B cell (primary cell): Measurements from ENCODE around the gene MUS81. TPM values are rescaled to one million over a fixed set of nuclear protein-coding genes. Genes with fewer than 3 reads are reported as not detected.

Experiments
- ATAC-seq: fragments of 200-7000 bp; cut with Tn5 transposase; one replicate; pipeline ENCODE4 v1.10.0; 2021; ENCODE audit warnings: low read depth, mild to moderate bottlenecking, moderate number of reproducible peaks, moderate library complexity
- CTCF ChIA-PET: fragments of 350-600 bp; sonication (Branson Sonifier 250); formaldehyde crosslinking; loops from one replicate; lab custom pipeline; 2021; ENCODE audit warnings: antibody characterized with exemption, inconsistent platforms; lab: Charles Lee
- POLR2A ChIA-PET: fragments of 350-600 bp; sonication (Branson Sonifier 250); formaldehyde crosslinking; loops from one replicate; lab custom pipeline; 2021; ENCODE audit warnings: antibody characterized with exemption; lab: Charles Lee
- DNase-seq: peaks from one replicate; pipeline ENCODE4 v3.0.0; 2013
- H2AFZ ChIP-seq: 2 replicates; pipeline ENCODE4 v1.6.1; 2012; ENCODE audit warnings: mild to moderate bottlenecking, low read depth, low read length; ENCODE audit not compliant: insufficient read depth, poor library complexity, severe bottlenecking
- H3K27ac ChIP-seq, 2 donors: 1 replicate in 1 of 2; 2 replicates in 1 of 2; pipeline ENCODE4 v1.5.1; 2012 to 2013; ENCODE audit warnings: low read length in 2 of 2, mild to moderate bottlenecking in 2 of 2, moderate library complexity in 1 of 2
- H3K27me3 ChIP-seq, 4 experiments: fragments of 200-600 bp in 1 of 4; sonication (generic) in 1 of 4; replicated peaks in 1 of 4; 1 replicate in 2 of 4; 2 replicates in 2 of 4; pipeline versions ENCODE4 v1.6.1 to v1.7.0; 2013 to 2016; ENCODE audit warnings: low read length in 3 of 4, mild to moderate bottlenecking in 2 of 4, mixed read lengths in 1 of 4, moderate library complexity in 1 of 4; ENCODE audit not compliant: insufficient read depth in 4 of 4, control insufficient read depth in 3 of 4; ENCODE audit errors: control extremely low read depth in 1 of 4
- H3K36me3 ChIP-seq, 2 experiments: replicated peaks in 1 of 2; 1 replicate in 1 of 2; 2 replicates in 1 of 2; pipeline versions ENCODE4 v1.6.1 to v1.7.1; 2013; ENCODE audit warnings: low read length in 1 of 2; ENCODE audit not compliant: insufficient read depth in 2 of 2, control insufficient read depth in 1 of 2; ENCODE audit errors: control extremely low read depth in 1 of 2, extremely low read depth in 1 of 2
- H3K4me1 ChIP-seq, 2 donors: fragments of 200-600 bp in 1 of 2; sonication (generic) in 1 of 2; 1 replicate in 1 of 2; 2 replicates in 1 of 2; pipeline versions ENCODE4 v1.5.1 to v1.6.1; 2013 to 2017; ENCODE audit warnings: low read length in 2 of 2; ENCODE audit not compliant: control insufficient read depth in 2 of 2, insufficient read depth in 2 of 2
- H3K4me2 ChIP-seq: replicated peaks from 2 replicates; pipeline ENCODE3; 2012; ENCODE audit warnings: mild to moderate bottlenecking, low read depth, low read length; ENCODE audit not compliant: poor library complexity, severe bottlenecking
- H3K4me3 ChIP-seq, 5 experiments: fragments of 200-600 bp in 1 of 5; sonication (generic) in 1 of 5; 1 replicate in 3 of 5; 2 replicates in 2 of 5; pipeline versions ENCODE4 v1.5.1 to v1.7.0; 2011 to 2016; ENCODE audit warnings: low read length in 4 of 5, mild to moderate bottlenecking in 4 of 5, low read depth in 2 of 5, control low read depth in 1 of 5, moderate library complexity in 1 of 5; ENCODE audit not compliant: insufficient read depth in 1 of 5; ENCODE audit errors: control extremely low read depth in 1 of 5, extremely low read depth in 1 of 5
- H3K79me2 ChIP-seq: fragments of 200-600 bp; sonication (generic); one replicate; pipeline ENCODE4 v1.6.0; 2016; ENCODE audit warnings: low read length; ENCODE audit not compliant: control insufficient read depth, insufficient read depth
- H3K9ac ChIP-seq: fragments of 200-600 bp; sonication (generic); 2 replicates; pipeline ENCODE4 v1.6.1; 2017; ENCODE audit warnings: mild to moderate bottlenecking, low read length, moderate library complexity
- H3K9me3 ChIP-seq, 3 donors: one replicate each; pipeline versions ENCODE4 v1.6.1 to v1.7.1; 2013; ENCODE audit warnings: low read length in 2 of 3; ENCODE audit not compliant: control insufficient read depth in 2 of 3, insufficient read depth in 1 of 3; ENCODE audit errors: control extremely low read depth in 1 of 3
- H4K20me1 ChIP-seq: 2 replicates; pipeline ENCODE4 v1.6.0; 2012; ENCODE audit warnings: mild to moderate bottlenecking, low read length; ENCODE audit not compliant: insufficient read depth, control insufficient read depth, poor library complexity, severe bottlenecking
- H3K27ac Mint-ChIP-seq: one replicate; pipeline ENCODE4 v1.8.0; 2021; ENCODE audit warnings: mixed read lengths
- H3K27me3 Mint-ChIP-seq: one replicate; pipeline ENCODE4 v1.8.0; 2021; ENCODE audit warnings: mixed read lengths
- H3K4me1 Mint-ChIP-seq: one replicate; pipeline ENCODE4 v1.8.0; 2021; ENCODE audit warnings: mixed read lengths
- H3K4me3 Mint-ChIP-seq: one replicate; pipeline ENCODE4 v1.8.0; 2021; ENCODE audit warnings: mixed read lengths
- H3K9me3 Mint-ChIP-seq: one replicate; pipeline ENCODE4 v1.8.0; 2022; ENCODE audit warnings: mixed read lengths; ENCODE audit not compliant: insufficient read depth
- EZH2 ChIP-seq: IDR thresholded peaks from 2 replicates; pipeline ENCODE4 v1.6.1; 2012; ENCODE audit warnings: borderline replicate concordance, low read depth, mild to moderate bottlenecking, moderate library complexity, low read length; ENCODE audit not compliant: insufficient read depth, poor library complexity, severe bottlenecking
- WGBS: methylation state at CpG from one replicate; pipeline ENCODE4 v1.1.5; 2013; ENCODE audit warnings: missing lambda C conversion rate; ENCODE audit not compliant: insufficient coverage; 5-methylcytosine and 5-hydroxymethylcytosine counted together
- intact Hi-C: fragments of 100-400 bp; cut with micrococcal nuclease; formaldehyde crosslinking; loops from one replicate; pipeline ENCODE4 v1.10.0; 2022
- polyA plus RNA-seq: library from polyadenylated mRNA; depleted of rRNA; stranded (reverse); fragments of >200 nt; gene quantifications from 2 replicates; pipeline ENCODE4 v1.2.3, GENCODE V29; 2012
- total RNA-seq, 2 donors: library from RNA; stranded (reverse); fragments of 120-200 nt in 1 of 2; gene quantifications; 1 replicate in 1 of 2; 2 replicates in 1 of 2; pipeline versions ENCODE4 v1.2.3 to v1.2.4, GENCODE V29; 2013 to 2022
- TF ChIP-seq, protein P1 (sequence below): fragments of 200-600 bp; IDR thresholded peaks from one replicate; pipeline ENCODE4 v1.8.0; 2022; ENCODE audit warnings: antibody characterized with exemption, mild to moderate bottlenecking

MUS81 gene
- total and polyA plus RNA-seq, 2 donors (not counting 1 experiment from before 2014, with no cell fraction given): 74.5 to 134 TPM

- POLR2A ChIA-PET: no interaction called here
- TF ChIP-seq EZH2: no peak
- TF ChIP-seq, protein P1, sequence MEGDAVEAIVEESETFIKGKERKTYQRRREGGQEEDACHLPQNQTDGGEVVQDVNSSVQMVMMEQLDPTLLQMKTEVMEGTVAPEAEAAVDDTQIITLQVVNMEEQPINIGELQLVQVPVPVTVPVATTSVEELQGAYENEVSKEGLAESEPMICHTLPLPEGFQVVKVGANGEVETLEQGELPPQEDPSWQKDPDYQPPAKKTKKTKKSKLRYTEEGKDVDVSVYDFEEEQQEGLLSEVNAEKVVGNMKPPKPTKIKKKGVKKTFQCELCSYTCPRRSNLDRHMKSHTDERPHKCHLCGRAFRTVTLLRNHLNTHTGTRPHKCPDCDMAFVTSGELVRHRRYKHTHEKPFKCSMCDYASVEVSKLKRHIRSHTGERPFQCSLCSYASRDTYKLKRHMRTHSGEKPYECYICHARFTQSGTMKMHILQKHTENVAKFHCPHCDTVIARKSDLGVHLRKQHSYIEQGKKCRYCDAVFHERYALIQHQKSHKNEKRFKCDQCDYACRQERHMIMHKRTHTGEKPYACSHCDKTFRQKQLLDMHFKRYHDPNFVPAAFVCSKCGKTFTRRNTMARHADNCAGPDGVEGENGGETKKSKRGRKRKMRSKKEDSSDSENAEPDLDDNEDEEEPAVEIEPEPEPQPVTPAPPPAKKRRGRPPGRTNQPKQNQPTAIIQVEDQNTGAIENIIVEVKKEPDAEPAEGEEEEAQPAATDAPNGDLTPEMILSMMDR: no peak
- H3K27ac ChIP-seq: no peak overlapping the region
- Mint-ChIP-seq H3K4me3 (no peak overlapping the region), H3K27ac (no peak overlapping the region), H3K4me1 (peaks cover 32% of the 10 kb centered on the region), H3K9me3 (no peaks in the 10 kb centered on the region), H3K27me3 (peaks cover 24% of the 10 kb centered on the region)
- CTCF ChIA-PET: interaction anchor here (2.2 kb wide), 1 partner anchor 29 kb away, joined by 6 read pairs; no protein-coding TSS in a partner anchor
- H3K27me3 ChIP-seq: peaks cover 0 to 28% (median 4%) of the 10 kb centered on the region in 4 experiments
- no peak for DNase-seq
- H3K4me2 ChIP-seq: no peak overlapping the region
- H4K20me1 ChIP-seq: no peaks in the 10 kb centered on the region
- no peaks in the 10 kb centered on the region for H3K36me3 ChIP-seq
- no peak for ATAC-seq
- peaks cover 6 to 35% of the 10 kb centered on the region in 2 donors for H3K4me1 ChIP-seq
- no peak overlapping the region for H3K4me3 ChIP-seq
- H3K9me3 ChIP-seq: no peaks in the 10 kb centered on the region
- 90% methylated on average over 4 of the region's 4 CpGs for WGBS
- peaks cover 22% of the 10 kb centered on the region for H3K79me2 ChIP-seq
- intact Hi-C loops: no loop called here
- H3K9ac ChIP-seq: no peak overlapping the region
- no peak overlapping the region for H2AFZ ChIP-seq
Observed at GRCh38 chr11:65912845-65913244, 52.6 kb downstream of the MUS81 start.

- Mint-ChIP-seq H3K4me1 (peaks cover 41% of the 10 kb centered on the region), H3K4me3 (peak overlapping the region; percentile 39), H3K9me3 (no peaks in the 10 kb centered on the region), H3K27ac (peak overlapping the region; percentile 47), H3K27me3 (peaks cover 11% of the 10 kb centered on the region)
- no peak overlapping the region for H3K27ac ChIP-seq
- H4K20me1 ChIP-seq: peaks cover 2% of the 10 kb centered on the region
- intact Hi-C loops: no loop called here
- H3K9me3 ChIP-seq: no peaks in the 10 kb centered on the region
- H3K79me2 ChIP-seq: peaks cover 39% of the 10 kb centered on the region
- no peaks in the 10 kb centered on the region for H3K36me3 ChIP-seq
- H2AFZ ChIP-seq: no peak overlapping the region
- ATAC-seq: no peak
- POLR2A ChIA-PET: no interaction called here
- 55% methylated on average over 10 of the region's 10 CpGs for WGBS
- H3K27me3 ChIP-seq: peaks cover 0 to 16% (median 3%) of the 10 kb centered on the region in 4 experiments
- CTCF ChIA-PET: interaction anchor here (2.5 kb wide), 1 partner anchor 25 kb away, joined by 8 read pairs; the partner anchor contains the start of gene CCDC85B
- no peak overlapping the region for H3K9ac ChIP-seq
- no peak for DNase-seq
- TF ChIP-seq, protein P1: no peak
- no peak for TF ChIP-seq EZH2
- no peak overlapping the region for H3K4me3 ChIP-seq
- H3K4me1 ChIP-seq: peaks cover 12 to 45% of the 10 kb centered on the region in 2 donors
- H3K4me2 ChIP-seq: no peak overlapping the region
Observed at GRCh38 chr11:65915101-65915820, 55.0 kb downstream of the MUS81 start.
